HG03108 (cell line): ENCODE measurements around the gene LRRC26.

Source experiments
- ATAC-seq: cut with Tn5 transposase; IDR thresholded peaks from one replicate; pipeline ENCODE4 v1.9.1; 2021; ENCODE audit warnings: moderate library complexity; ENCODE audit not compliant: unreplicated experiment

Gene LRRC26

DNA sequence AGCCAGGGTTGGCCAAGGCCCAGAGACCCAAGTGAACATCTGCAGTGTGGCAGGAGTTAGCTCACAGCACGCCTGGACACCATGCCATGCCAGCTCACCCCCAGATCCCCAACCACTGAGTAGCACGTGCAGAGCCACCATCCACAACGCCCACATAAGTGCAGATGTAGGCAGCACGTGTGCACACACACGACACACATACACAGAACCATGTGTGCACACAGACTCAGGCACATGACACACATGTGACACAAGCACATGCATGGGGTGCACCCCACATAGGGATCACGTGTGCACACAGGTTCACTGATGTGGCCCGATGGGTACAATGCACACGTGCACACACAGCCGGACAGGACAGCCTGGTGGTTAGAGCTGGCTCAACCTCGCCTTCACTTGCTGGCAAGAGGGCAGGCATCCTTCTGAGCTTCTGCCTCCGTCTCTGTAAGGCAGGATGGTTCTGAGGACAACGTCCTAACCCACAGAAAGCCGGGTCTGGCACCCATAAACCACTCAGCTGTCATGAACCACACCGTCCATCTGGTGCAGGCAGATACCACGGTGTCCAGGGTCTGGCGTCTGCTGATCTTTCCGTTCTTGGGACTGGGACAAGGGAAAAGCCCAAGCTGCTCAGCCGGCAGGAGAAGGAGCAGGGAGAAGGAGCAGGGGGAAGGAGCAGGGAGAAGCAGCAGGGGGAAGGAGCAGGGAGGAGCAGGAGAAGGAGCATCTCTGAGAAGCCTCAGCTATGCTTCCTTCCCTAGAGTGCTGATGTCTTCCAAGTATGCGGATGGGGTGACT is 12.0 kb downstream of the LRRC26 start:
- no peak for ATAC-seq

DNA sequence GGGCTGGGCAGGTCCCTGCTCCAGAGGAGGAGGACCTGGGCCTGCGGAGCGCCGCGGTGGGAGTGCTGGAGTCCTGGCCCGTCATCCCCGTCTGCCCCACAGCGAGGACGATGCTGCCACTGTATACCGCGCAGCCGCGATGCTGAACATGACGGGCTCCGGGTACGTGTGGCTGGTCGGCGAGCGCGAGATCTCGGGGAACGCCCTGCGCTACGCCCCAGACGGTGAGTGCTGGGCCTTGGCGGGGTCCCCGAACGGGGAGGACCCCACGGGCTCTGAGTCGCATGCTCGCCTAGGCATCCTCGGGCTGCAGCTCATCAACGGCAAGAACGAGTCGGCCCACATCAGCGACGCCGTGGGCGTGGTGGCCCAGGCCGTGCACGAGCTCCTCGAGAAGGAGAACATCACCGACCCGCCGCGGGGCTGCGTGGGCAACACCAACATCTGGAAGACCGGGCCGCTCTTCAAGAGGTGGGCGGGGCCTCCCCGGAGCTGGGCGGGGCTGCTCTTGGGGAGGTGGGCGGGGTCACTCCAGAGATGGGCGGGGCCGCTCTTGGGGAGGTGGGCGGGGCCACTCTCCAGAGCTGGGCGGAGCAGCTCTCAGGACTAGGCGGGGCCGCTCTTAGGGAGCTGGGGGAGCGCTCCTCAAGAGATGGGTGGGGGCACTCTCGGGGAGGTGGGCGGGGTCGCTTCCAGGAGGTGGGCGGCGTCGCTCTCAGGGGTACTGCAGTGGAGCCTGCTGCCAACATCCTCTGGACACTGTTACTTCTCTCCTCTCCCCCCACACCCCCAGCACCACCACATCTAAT is 13.1 kb downstream of the LRRC26 start:
- ATAC-seq = no peak

DNA sequence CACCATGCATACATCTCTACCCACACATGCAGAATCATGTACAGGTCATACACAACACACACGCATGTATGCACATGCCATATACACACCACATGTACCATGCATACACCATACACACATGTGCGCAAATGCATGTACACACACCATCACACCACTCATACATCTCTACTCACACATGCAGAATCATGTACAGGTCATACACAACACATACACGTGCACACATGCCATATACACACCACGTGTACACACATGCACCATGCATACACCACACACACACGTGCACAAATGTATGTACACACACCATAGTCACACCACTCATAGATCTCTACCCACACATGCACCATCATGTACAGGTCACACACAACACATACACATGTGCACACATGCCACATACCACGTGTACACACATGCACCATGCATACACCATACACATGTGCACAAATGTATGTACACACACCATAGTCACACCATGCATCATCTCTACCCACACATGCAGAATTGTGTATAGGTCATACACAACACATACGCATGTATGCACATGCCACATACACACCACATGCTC is 16.9 kb downstream of the LRRC26 start:
- no peak for ATAC-seq

DNA sequence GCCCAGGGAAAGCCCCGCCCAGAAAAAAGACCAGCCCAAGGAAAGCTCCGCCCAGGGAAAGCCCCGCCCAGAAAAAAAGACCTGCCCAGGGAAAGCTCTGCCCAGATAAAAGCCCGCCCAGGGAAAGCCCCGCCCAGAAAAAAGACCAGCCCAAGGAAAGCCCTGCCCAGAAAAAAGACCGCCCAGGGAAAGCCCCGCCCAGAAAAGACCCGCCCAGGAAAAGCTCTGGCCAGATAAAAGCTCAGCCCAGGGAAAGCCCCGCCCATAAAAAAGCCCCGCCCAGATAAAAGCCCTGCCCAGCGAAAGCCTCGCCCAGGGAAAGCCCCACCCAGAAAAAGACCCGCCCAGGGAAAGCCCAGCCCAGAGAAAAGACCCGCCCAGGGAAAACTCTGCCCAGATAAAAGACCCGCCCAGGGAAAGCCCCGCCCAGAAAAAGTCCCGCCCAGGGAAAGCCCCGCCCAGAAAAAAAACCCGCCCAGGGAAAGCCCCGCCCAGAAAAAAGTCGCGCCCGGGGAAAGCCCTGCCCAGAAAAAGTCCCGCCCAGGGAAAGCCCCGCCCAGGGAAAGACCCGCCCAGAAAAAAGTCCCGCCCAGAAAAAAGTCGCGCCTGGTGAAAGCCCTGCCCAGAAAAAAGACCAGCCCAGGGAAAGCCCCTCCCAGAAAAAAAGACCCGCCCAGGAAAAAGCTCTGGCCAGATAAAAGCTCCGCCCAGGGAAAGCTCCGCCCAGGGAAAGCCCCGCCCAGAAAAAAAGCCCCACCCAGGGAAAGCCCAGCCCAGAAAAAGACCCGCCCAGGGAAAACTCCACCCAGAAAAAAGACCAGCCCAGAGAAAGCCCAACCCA is 19.0 kb downstream of the LRRC26 start:
- peak; percentile 36 for ATAC-seq

DNA sequence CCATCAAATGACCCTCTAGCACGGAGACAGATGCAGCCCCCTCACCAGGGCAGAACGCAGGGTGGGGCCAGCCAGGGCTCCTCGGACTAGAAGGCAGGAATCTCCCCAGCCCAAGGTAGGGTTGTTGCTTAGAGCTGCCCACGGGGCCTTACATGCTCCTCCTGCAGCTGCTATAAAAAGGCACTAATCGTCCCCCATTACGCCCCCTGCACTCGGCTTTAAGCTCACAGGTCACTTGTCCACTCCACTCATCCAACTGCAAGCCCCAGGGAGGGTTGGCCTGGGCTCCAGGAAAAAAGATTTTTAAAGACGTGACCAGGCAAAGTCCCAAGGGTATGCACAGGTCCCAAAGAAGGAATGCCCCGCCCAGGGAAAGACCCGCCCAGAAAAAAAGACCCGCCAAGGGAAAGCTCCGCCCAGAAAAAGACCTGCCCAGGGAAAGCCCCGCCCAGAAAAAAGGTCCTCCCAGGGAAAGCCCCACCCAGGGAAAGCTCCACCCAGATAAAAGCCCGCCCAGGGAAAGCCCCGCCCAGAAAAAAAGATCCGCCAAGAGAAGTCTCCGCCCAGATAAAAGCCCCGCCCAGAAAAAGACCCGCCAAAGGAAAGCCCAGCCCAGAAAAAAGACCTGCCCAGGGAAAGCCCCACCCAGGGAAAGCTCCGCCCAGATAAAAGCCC is 19.8 kb downstream of the LRRC26 start:
- peak; percentile 20 for ATAC-seq

DNA sequence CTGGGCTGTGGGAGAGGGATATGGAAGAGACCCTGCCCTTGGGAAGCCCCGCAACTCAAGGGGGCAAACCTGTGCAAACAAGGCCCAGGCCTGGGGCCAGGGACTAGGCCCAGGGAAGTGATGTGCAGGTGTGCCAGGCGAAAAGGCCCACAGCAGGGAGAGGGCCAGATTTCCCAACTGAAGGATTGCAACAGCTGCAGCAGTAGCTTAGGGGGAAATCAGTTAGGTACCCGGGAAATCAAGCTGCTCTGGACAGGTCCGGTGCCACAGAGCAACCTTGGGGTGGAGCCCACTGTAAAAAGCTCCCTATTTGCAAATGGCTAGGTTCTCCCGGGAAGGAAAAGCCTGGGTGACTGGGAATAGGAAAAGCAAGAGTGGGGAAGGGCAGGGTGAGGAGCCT is 20.5 kb downstream of the LRRC26 start:
- no peak for ATAC-seq

DNA sequence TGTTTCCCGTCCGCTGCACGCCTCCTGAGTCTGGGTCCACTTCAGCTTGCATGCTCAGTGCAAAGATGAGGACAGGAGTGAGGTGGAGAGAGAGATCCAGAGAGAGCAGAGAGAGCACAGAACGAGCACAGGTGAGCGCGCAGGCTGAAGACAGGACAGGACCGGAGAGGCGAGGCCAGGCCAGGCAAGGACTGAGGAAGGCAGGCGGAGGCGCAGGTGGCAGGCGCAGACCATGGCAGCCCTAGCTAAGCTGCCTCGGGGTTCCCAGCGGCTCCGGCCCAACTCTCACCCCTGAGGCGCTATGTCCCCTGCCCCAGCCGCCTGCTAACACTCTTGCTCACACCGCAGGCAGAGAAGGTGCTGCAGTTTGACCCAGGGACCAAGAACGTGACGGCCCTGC is 21.2 kb downstream of the LRRC26 start:
- ATAC-seq = no peak

DNA sequence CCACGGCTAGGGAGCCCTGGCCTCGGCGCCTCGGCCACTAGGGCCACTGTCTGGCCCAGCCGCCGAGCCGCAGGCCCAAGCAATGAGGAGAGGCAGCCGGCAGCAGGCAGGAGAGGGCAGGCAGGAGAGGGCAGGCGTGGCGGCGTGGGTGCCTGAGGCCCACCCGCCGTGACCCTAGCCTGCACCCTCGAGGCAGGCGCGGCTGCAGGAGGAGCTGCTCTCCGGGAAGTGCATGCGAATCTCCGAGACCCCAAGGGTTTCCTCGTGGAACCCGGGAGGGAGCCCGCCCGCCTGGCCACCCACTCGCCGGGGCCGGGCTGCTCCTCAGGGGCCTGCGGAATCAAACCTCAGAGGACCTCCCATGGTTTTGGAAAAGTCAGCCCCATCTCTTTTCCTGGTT is 21.6 kb downstream of the LRRC26 start:
- no peak for ATAC-seq

DNA sequence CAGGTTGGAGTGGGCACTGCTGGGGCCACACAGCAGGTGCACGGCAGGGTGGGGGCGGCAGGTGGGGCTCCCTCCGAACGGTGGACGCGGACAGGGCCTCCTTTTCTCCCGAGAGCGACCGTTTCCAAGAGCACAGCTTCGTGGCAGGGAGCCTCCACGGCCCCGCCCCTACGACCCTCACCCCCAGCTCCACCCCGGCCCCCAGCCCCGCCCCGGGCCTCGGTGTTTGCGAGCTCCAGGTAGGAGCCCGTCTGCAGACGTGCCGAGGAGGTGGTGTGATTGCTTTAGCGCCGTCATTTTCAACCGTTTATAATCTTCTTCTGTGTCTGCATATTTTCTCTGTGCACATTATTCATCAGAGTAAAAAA is 22.1 kb downstream of the LRRC26 start:
- ATAC-seq = no peak

DNA sequence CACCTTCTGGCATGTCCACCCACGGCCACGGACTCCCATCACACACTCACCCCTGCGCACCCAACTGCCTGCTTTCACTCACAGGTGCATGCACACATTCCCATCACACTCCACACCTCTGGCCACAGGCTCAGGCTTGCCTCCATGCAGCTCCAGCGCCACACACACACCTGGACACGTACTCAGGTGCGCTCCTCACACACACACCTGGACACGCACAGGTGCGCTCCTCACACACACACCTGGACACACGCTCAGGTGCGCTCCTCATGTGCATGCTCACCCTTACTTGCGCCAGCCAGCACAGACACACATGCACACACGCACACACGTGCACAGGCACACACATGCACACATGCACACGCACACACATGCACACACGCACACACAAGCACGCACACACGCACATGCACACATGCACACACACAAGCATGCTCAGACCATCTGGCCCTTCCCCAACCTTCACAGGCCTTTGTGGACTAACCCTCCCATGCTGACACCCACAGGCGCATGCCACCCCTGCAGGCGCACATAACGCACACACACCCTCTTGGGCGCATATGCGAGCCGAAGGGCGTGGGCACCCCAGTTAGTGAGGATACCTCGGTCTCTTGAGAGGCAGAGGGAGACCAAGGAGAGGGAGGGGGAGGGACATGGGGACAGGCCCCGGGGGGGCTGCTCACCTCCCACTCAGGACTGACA is 22.6 kb downstream of the LRRC26 start:
- ATAC-seq = no peak

DNA sequence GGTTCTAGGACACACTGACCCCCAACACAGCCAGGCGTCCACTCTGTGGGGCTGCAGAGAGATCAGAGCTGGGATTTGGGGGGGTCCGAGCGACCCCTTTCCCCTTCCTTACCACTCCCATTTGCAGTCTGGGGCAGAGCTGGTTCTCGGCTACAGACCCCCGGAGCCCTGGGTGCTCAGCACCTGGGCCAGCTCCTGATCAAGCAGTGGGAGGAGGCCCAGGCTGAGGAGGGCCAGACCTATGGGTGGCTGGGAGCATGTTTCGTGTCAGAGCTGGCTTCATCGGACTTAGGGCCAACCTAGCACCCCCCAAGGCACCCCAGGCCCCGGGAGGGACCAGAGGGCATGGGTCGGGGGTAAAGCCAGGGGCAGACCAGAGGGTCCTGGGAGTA is 23.3 kb downstream of the LRRC26 start:
- no peak for ATAC-seq

DNA sequence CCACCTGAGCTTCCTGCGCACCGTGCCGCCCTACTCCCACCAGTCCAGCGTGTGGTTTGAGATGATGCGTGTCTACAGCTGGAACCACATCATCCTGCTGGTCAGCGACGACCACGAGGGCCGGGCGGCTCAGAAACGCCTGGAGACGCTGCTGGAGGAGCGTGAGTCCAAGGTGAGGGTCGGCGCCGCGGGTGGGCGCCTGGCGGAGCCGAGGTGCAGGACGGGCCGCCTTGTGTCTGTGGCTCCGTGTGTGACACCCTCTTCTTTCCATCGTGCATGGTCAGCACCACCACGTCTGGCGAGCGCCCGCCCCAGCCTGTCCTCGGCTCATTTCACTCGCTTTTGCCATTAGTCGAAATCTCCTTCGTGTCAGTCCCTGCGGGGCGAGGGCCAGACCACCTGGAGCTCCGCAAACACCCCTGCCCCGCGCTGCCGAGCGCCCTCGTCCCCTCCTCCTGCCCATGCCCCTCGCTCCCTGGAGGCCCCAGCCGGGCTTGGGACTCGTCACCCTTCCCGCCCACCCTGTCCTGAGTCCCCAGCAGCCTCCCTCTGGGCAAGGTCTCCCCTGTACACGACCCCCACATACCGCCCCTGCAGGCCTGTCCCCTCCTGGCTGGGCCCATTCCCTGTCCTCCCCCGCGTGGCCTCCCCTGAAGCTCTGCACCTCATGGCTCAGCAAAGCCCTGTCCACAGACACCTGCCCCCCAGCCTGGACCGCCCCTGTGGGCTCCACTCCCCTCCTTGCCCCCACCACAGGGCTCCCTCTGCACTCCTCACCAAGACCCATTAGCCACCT is 23.9 kb downstream of the LRRC26 start:
- no peak for ATAC-seq

DNA sequence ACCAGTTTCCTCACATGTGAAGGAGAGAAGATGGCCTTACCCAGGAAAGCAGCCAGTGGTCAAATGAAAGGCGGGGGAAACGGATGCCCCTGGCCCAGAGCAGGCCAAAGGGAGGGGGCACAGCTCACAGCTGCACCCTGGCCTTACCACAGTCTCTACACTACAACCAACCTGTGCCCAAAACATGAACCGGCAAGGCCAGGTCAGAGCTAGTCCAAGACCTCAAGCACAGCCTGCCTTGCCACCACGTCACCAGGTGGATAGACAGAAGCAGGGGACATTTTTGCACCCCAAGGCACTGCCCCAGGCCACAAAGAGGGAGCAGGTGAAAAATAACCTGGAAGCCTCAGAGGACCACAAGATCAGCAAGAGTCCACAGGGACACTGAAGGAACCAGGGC is 26.4 kb downstream of the LRRC26 start:
- no peak for ATAC-seq

DNA sequence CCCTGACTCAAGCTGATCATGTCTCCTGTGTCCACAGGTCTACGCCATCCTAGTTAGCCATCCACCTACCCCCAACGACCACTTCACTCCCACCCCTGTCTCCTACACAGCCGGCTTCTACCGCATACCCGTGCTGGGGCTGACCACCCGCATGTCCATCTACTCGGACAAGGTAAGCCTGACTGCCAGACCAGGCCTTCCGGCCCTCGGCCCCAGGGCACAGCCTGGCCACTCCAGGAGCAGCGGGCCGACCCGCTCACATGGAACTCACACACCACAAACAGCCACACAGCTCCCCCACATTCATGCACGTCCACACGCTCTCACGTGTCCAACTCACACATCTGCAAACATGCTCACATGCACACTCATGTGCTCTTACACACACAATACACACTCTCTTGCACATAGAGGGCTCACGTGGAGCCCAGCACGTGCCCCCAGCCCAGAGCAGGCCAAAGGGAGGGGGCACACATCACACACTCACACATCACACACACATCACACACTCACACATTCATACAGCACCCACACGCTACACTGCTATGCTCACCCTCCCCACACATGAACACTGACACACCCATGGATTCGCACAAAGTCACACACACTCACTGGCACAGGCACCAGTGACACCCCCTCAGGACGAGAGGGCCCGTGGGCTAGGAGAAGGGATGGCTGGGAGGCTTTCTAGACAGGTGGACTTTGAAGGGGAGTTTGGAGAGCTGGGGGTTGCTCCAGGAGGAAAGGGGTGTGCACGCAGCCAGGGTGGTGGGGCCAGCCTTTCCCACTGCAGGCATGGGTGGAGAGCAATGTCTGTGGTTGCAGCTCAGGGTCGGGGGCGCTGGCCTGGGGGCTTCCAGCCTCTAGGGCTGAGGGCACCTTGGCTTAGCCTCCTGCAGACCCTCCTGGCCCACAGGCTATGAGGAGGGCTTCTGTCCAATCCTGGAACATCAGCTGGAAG is 27.6 kb downstream of the LRRC26 start:
- no peak for ATAC-seq

DNA sequence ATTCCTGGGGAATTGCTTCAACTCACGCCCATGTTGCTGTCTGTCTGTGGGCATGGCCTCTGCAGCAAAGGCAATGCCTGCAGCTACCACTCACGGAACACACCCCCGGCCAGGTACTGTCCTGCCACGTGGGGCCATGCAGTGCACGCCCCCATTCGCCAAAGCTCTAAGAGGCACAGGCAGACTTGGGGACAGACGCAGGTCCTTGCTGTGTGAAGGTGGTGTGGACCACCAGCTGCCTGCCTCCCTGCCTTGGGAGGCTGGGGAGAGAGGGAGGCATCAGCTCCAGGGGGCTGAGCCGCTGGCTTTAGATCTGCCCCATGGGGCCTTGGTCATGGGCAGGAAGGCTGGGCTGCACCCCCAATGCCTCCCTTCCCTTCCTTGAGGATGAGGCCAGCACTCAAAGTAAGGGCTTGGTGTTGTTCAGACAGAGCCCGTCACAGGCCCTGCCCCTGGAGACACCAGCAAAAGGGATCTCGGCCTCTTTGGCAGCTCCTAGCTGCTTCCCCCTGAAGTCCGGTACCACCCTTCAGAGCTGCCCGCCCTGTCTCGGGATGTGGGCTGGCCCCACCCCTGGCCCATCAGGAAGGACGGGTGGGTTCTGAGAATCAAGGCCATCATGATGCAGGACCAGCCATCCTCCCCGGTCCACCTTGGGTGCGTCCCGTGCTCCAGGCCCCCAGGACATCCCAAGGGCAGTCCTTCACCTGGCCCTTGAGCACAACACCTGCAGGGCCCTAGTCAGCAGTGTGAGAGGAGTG is 28.6 kb downstream of the LRRC26 start:
- ATAC-seq = no peak

DNA sequence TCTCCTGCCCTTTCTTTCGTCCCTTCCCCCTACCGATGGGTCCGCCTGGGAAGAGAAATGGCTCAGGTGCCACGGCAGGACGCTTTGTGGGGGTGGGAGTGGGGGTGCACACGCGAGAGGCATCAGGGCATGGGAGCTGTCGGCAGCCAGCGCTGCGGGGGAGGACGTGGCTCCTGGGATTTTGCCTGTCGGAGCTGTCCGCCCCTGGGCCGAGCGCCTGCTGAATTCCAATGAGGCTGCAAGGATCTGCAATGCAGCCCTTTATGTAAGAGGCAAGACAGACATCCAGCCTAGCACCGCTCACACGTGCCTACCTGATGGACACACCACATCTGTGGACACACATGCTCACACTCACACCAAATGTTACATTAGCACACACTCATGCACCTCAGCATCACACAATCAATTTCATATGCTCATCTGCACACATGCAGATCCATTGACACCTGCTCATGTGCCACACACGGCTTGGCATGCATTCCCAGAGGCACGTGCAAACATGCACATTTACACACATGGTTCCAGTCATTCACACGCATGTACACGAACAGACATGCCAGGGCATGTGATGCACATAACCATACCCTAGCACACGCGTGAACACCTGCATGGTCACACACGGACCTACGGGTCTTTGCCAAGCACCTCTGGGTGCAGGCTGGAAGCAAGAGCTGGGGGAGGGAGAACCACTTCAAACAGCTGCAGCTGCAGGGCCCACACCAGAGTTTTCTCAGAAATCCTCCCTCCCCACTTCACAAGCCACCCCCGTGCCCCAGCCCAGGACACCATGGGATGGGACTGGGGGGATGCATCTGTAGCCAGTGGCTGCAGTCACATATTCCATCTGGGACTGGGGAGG is 29.5 kb downstream of the LRRC26 start:
- ATAC-seq = no peak
